ENCODE data around the gene IGSF10.

IGSF10 gene

DNA sequence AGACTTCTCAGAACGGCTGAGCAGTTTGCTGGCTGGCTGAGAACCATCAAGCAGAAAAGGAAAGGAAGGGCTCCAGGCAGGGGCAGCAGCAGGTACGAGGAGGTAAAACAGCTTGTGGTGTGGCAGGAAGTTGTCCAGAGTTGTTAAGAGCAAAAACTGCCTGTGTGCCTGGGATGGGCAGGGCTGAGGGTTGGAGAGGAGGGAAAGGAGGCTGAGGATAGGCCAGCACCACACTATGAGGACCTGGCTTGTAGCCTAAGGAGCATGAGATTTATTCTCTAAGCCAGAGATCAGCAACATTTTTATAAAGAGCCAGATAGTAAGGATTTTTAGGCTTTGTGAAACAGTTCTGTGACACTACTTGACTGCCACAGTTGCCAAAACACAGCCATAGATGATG lies 8.0 kb downstream of the IGSF10 start:
- H3K36me3 Mint-ChIP-seq (ENCODE audit: low read depth) = peaks cover 3% of the 10 kb centered on the region
- H3K4me3 Mint-ChIP-seq = no peak overlapping the region
- H3K27ac Mint-ChIP-seq = no peak overlapping the region
- no peaks in the 10 kb centered on the region for H3K4me1 Mint-ChIP-seq
- TF ChIP-seq, protein P1, sequence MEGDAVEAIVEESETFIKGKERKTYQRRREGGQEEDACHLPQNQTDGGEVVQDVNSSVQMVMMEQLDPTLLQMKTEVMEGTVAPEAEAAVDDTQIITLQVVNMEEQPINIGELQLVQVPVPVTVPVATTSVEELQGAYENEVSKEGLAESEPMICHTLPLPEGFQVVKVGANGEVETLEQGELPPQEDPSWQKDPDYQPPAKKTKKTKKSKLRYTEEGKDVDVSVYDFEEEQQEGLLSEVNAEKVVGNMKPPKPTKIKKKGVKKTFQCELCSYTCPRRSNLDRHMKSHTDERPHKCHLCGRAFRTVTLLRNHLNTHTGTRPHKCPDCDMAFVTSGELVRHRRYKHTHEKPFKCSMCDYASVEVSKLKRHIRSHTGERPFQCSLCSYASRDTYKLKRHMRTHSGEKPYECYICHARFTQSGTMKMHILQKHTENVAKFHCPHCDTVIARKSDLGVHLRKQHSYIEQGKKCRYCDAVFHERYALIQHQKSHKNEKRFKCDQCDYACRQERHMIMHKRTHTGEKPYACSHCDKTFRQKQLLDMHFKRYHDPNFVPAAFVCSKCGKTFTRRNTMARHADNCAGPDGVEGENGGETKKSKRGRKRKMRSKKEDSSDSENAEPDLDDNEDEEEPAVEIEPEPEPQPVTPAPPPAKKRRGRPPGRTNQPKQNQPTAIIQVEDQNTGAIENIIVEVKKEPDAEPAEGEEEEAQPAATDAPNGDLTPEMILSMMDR (IDR thresholded peaks at IDR 0.05; ENCODE audit: unreplicated experiment in 3 of 3) = no peak
- H3K27me3 Mint-ChIP-seq (ENCODE audit: low read depth) = peaks cover 4% of the 10 kb centered on the region
- no peaks in the 10 kb centered on the region for H3K9me3 Mint-ChIP-seq

DNA sequence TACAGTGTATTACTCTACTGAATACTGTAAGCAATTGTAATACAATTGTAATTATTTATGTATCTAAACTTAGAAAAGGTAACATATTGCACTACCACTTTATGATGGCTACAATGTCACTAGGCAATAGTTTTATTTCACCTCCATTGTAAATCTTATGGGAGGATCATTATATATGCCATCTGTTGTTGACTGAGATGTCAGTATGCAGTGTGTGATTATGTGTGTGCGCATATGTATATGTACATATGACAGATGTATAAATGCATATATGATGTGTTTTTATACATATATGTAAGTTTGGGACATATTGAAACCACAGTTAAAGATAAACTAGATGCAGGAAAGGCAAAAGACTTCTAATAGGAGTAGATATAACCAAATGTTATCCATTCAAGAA lies 8.5 kb downstream of the IGSF10 start:
- H3K27ac Mint-ChIP-seq = no peak overlapping the region

DNA sequence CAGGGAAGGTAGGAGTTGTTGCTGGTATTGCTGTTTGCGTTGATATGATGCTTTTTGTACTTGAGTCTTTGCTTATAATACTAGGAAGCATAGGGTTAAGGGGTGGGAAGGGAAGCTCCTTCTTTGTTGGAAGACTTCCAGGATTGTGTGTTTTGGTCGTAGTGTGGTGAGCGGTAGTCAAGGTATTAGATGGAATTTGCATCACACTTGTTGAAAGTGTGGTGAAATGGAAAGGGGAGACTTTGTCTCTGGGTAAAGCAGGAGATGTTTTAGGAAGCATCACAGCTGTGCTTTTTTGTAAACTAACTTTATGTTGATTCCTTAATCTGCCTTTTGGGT lies 14.9 kb downstream of the IGSF10 start:
- no peak overlapping the region for H3K27ac Mint-ChIP-seq
- no peak overlapping the region for H3K4me3 Mint-ChIP-seq
- TF ChIP-seq, protein P1 (IDR thresholded peaks at IDR 0.05; ENCODE audit: unreplicated experiment in 3 of 3) = no peak
- H3K36me3 Mint-ChIP-seq (ENCODE audit: low read depth) = peaks cover under 1% of the 10 kb centered on the region
- peaks cover 14% of the 10 kb centered on the region for H3K9me3 Mint-ChIP-seq
- H3K4me1 Mint-ChIP-seq = no peaks in the 10 kb centered on the region
- H3K27me3 Mint-ChIP-seq (ENCODE audit: low read depth) = peaks cover under 1% of the 10 kb centered on the region

More for the DNA sequence above, 8.5 kb downstream of the IGSF10 start:
- no peaks in the 10 kb centered on the region for H3K4me1 Mint-ChIP-seq
- H3K9me3 Mint-ChIP-seq = no peaks in the 10 kb centered on the region
- no peak overlapping the region for H3K4me3 Mint-ChIP-seq
- peaks cover 3% of the 10 kb centered on the region for H3K36me3 Mint-ChIP-seq (ENCODE audit: low read depth)
- peaks cover 4% of the 10 kb centered on the region for H3K27me3 Mint-ChIP-seq (ENCODE audit: low read depth)
- TF ChIP-seq, protein P1 (IDR thresholded peaks at IDR 0.05; ENCODE audit: unreplicated experiment in 3 of 3) = no peak

DNA sequence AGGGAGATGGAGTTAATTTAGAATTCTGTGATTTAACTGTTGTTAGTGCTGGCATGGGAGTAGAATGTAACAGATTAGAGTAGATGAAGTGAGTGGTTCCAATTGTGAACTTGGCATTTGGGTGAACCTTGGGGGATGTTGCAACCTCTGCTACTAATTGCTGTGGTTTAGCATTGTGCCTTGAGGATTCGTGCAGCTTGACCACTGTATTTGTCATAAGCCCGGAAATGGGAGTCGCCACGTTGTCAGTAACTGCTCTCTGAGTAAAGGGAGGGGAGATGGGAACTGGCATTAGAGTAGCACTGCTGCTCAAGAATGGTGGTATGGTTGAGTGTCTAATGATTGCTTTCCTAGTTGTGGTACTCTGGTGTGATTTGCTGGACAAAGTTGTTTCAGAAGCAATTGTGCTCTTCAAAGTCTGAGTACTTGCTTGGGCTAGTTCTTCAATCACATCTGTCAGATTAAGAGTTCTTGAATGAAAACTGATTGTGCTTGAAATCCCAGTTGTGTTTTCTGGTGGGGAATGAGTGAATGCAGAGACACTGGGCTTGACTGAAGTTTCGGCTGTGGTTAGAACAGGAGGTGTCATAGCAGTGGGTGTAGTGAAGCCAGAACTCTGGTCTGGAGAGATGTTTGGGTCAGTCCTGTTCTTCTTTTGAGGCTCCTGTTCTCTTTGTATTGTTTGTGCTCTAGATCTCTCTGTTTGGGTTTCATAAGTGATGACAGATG lies 15.4 kb downstream of the IGSF10 start:
- TF ChIP-seq, protein P1 (IDR thresholded peaks at IDR 0.05; ENCODE audit: unreplicated experiment in 3 of 3) = no peak
- peaks cover 14% of the 10 kb centered on the region for H3K9me3 Mint-ChIP-seq
- H3K36me3 Mint-ChIP-seq (ENCODE audit: low read depth) = no peaks in the 10 kb centered on the region
- H3K27ac Mint-ChIP-seq = no peak overlapping the region
- H3K4me1 Mint-ChIP-seq = no peaks in the 10 kb centered on the region
- no peaks in the 10 kb centered on the region for H3K27me3 Mint-ChIP-seq (ENCODE audit: low read depth)
- H3K4me3 Mint-ChIP-seq = no peak overlapping the region

DNA sequence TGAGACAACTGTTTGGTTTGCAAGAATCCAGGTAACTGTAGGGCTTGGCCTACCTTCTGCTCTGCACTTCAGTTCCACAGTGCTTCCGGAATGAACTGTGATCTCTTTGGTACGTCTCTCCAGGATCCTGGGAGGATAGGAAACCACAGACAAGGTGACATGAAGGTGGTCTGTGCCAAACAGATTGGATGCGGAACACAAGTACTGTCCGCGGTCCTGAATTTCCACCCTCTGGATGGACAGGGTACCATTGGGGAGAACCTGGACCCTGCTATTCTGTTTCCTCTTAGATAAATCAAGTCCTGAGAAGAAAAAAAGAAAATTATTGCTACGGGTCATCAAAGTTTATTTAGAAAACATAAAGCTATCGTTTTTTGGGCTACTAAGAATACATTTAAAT lies 17.3 kb downstream of the IGSF10 start:
- TF ChIP-seq, protein P1 (IDR thresholded peaks at IDR 0.05; ENCODE audit: unreplicated experiment in 3 of 3) = no peak
- Mint-ChIP-seq H3K4me1 (no peaks in the 10 kb centered on the region), H3K27me3 (ENCODE audit: low read depth) (no peaks in the 10 kb centered on the region), H3K27ac (no peak overlapping the region), H3K9me3 (peaks cover 14% of the 10 kb centered on the region), H3K36me3 (ENCODE audit: low read depth) (no peaks in the 10 kb centered on the region), H3K4me3 (no peak overlapping the region)

DNA sequence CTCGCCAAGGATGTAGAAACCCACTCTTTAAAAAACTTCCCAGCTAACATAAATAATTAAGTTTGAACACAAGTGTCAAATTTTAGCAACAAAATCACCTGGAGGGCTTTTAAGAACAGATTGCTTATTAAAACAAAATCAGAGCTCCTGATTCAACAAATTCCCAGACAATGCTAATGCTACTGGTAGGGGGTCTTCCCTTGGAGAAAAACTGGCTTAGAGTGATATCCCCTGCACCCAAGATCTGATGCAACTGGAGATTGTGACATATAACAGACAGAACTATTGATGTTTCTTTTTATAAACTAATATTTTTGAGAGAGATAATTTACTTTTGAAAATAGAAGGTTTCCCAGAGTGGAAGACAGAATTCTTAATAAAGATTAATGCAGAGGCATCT lies 19.9 kb downstream of the IGSF10 start:
- H3K4me3 Mint-ChIP-seq = no peak overlapping the region
- H3K36me3 Mint-ChIP-seq (ENCODE audit: low read depth) = no peaks in the 10 kb centered on the region
- H3K27ac Mint-ChIP-seq = no peak overlapping the region
- H3K4me1 Mint-ChIP-seq = no peaks in the 10 kb centered on the region
- TF ChIP-seq, protein P1 (IDR thresholded peaks at IDR 0.05; ENCODE audit: unreplicated experiment in 3 of 3) = no peak
- no peaks in the 10 kb centered on the region for H3K27me3 Mint-ChIP-seq (ENCODE audit: low read depth)
- H3K9me3 Mint-ChIP-seq = peaks cover 9% of the 10 kb centered on the region
